HG02588 (cell line): ENCODE results near the gene TBX5.

Source experiments
- ATAC-seq: cut with Tn5 transposase; IDR thresholded peaks from one replicate; pipeline ENCODE4 v1.9.1; 2021; ENCODE audit warnings: mild to moderate bottlenecking, moderate library complexity; ENCODE audit not compliant: unreplicated experiment

TBX5 gene

GRCh38 chr12:114406316-114406983, 506 bp upstream of the TBX5 start:
- ATAC-seq = no peak

GRCh38 chr12:114404926-114405518, 922 bp downstream of the TBX5 start:
- no peak for ATAC-seq

GRCh38 chr12:114404083-114404925, 1.6 kb downstream of the TBX5 start:
- no peak for ATAC-seq

GRCh38 chr12:114403690-114404066, 2.3 kb downstream of the TBX5 start:
- ATAC-seq = no peak

- no peak for ATAC-seq
Observed at GRCh38 chr12:114403011-114403689, 2.8 kb downstream of the TBX5 start.

- no peak for ATAC-seq
Observed at GRCh38 chr12:114402084-114402717, 3.7 kb downstream of the TBX5 start.

GRCh38 chr12:114401328-114402083, 4.4 kb downstream of the TBX5 start:
- ATAC-seq = no peak

- no peak for ATAC-seq
Observed at GRCh38 chr12:114400925-114401324, 5.0 kb downstream of the TBX5 start.

GRCh38 chr12:114400361-114400811, 5.6 kb downstream of the TBX5 start:
- no peak for ATAC-seq

GRCh38 chr12:114399664-114400211, 6.2 kb downstream of the TBX5 start:
- no peak for ATAC-seq

GRCh38 chr12:114397978-114398881, 7.7 kb downstream of the TBX5 start:
- ATAC-seq = no peak

GRCh38 chr12:114396869-114397719, 8.8 kb downstream of the TBX5 start:
- no peak for ATAC-seq

GRCh38 chr12:114396153-114396868, 9.6 kb downstream of the TBX5 start:
- no peak for ATAC-seq

- no peak for ATAC-seq
Observed at GRCh38 chr12:114395755-114396152, 10.2 kb downstream of the TBX5 start.

- no peak for ATAC-seq
Observed at GRCh38 chr12:114395233-114395632, 10.7 kb downstream of the TBX5 start.

GRCh38 chr12:114393569-114393968, 12.4 kb downstream of the TBX5 start:
- ATAC-seq = no peak

GRCh38 chr12:114392909-114393308, 13.0 kb downstream of the TBX5 start:
- ATAC-seq = no peak
